Pancreas (tissue), 10 donors: ENCODE data around the gene NPIPB2. TPM values are rescaled to one million over a fixed set of nuclear protein-coding genes. Genes with fewer than 3 reads are reported as not detected.
"Not testable (repeated sequence)": the region's sequence is repeated elsewhere in the genome, so short reads cannot be mapped to it uniquely, and the experiment has no call there.

Experiments
- ATAC-seq, 4 donors: fragments of 200-7000 bp; cut with Tn5 transposase; one replicate each; pipeline versions ENCODE4 v1.8.0 to v1.9.1; 2020; ENCODE audit warnings: mild to moderate bottlenecking in 4 of 4, moderate library complexity in 4 of 4
- DNase-seq, 6 donors: peaks; one replicate each; pipeline ENCODE4 v3.0.0-alpha.2; 2020
- FAIRE-seq: peaks from 2 replicates; lab custom pipeline; 2012; peaks lifted over from hg19 to GRCh38; lab: Jason Lieb, UNC
- H3K27ac ChIP-seq, 4 donors: fragments of 200-600 bp; sonication (generic); 1 replicate in 3 of 4; 2 replicates in 1 of 4; pipeline versions ENCODE4 v1.5.0 to v1.8.0; 2020
- H3K27me3 ChIP-seq, 4 donors: fragments of 200-600 bp; one replicate each; pipeline ENCODE4 v1.8.0; 2021
- H3K36me3 ChIP-seq, 3 donors: fragments of 200-600 bp; sonication (generic) in 1 of 3; one replicate each; pipeline versions ENCODE4 v1.5.0 to v1.8.0; 2020 to 2021
- H3K4me1 ChIP-seq, 3 donors: fragments of 200-600 bp; one replicate each; pipeline ENCODE4 v1.8.0; 2021
- H3K4me3 ChIP-seq, 4 donors: fragments of 200-600 bp; sonication (generic) in 2 of 4; one replicate each; pipeline versions ENCODE4 v1.5.0 to v1.8.0; 2020 to 2021
- H3K9me3 ChIP-seq, 4 donors: fragments of 200-600 bp; one replicate each; pipeline ENCODE4 v1.8.0; 2021
- CTCF ChIP-seq, 4 donors: fragments of 200-600 bp; sonication (generic) in 3 of 4; IDR thresholded peaks; one replicate each; pipeline versions ENCODE4 v1.5.0 to v1.8.0; 2021; ENCODE audit warnings: antibody characterized with exemption in 4 of 4
- WGBS, 2 donors: extraction: QIAGEN DNeasy Blood & Tissue Kit; methylation state at CpG; one replicate each; pipeline ENCODE4 v1.1.7; 2013; 5-methylcytosine and 5-hydroxymethylcytosine counted together
- intact Hi-C, 3 donors: fragments of 100-400 bp; cut with DNase I; formaldehyde crosslinking; loops; one replicate each; pipeline versions ENCODE4 v1.11.1 to v1.14.2; 2022
- polyA plus RNA-seq, 2 donors: library from polyadenylated mRNA; stranded (reverse); fragments of 200-250 nt; gene quantifications; one replicate each; pipeline ENCODE4 v1.2.3, GENCODE V29; 2013
- total RNA-seq, 6 donors: library from RNA; stranded (reverse); fragmentation: NEBNext Ultra II Directional in 4 of 6; extraction: Animal tissue kit (Norgen Biotek cat#: 25700) in 4 of 6; gene quantifications; one replicate each; pipeline versions ENCODE4 v1.2.1 to v1.2.4, GENCODE V29; 2021 to 2023
- donor health status: healthy with polysubstance abuse.
- donor health status: DM: no; HTN: no; CAD: no; lungs with moderate emphysema.
- donor health status: DM: no; HTN: no; CAD: no.
- donor health status: control.
- donor health status: control.
- donor health status: Bipolar disorder and iron deficiency.
- donor health status: DM: yes; HTN: yes; CAD: no.
- donor health status: DM: no; HTN: no; CAD: no.
- donor health status: DM: no; HTN: no; CAD: no.
- donor health status: DM: yes; HTN: yes; CAD: no.

NPIPB2 gene
- total and polyA plus RNA-seq, 8 donors = 0.92 to 10.0 (median 4.6) TPM

- peak overlapping the region in 2 of 4 donors; percentile 48 to 50 for H3K27ac ChIP-seq
- no peaks in the 10 kb centered on the region for H3K27me3 ChIP-seq
- intact Hi-C loops = no loop called here
- FAIRE-seq (no peak), DNase-seq (peak in 1 of 6 donors; percentile 20), ATAC-seq (peak; percentile 2 to 18 (median 9))
- H3K4me3 ChIP-seq = peak overlapping the region; percentile 88 to 98 (median 96)
- H3K9me3 ChIP-seq = no peaks in the 10 kb centered on the region
- peaks cover 0 to 4% (median 0%) of the 10 kb centered on the region in 3 donors for H3K4me1 ChIP-seq
- TF ChIP-seq CTCF (IDR thresholded peaks at IDR 0.05) = no peak
- no peaks in the 10 kb centered on the region for H3K36me3 ChIP-seq
- WGBS, 2 donors = 0 to 1% methylated on average over 13 to 22 of the region's 22 CpGs
Measured at GRCh38 chr16:11976850-11977375, 35.1 kb upstream of the NPIPB2 start.

DNA sequence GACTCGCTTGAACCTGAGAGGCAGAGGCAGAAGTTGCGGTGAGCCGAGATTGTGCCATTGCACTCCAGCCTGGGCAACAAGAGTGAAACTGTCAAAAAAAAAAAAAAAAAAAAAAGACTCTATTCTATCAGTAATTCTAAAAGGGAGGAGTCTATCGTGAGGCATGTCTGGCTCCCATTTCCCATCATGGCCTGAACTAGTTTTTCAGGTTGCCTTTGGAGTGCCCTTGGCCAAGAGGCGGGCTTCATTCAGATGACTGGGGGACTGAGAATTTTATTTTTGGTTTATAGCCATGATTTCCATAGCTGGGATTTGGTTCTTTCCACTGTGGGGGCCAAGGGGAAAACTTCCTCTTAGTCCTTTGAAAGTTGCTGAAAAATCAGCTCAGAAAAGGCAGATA lies 31.2 kb upstream of the NPIPB2 start:
- intact Hi-C loops = no loop called here

GRCh38 chr16:11972128-11972527 lies 30.3 kb upstream of the NPIPB2 start:
- no peak for TF ChIP-seq CTCF (IDR thresholded peaks at IDR 0.05)
- FAIRE-seq (no peak), ATAC-seq (no peak), DNase-seq (no peak)
- peaks cover 0 to 4% (median 0%) of the 10 kb centered on the region in 3 donors for H3K4me1 ChIP-seq
- H3K27me3 ChIP-seq = no peaks in the 10 kb centered on the region
- H3K4me3 ChIP-seq = peak overlapping the region in 1 of 4 donors; percentile 1
- no peaks in the 10 kb centered on the region for H3K36me3 ChIP-seq
- WGBS, 2 donors = 68 to 72% methylated on average over 11 of the region's 11 CpGs
- intact Hi-C loops = no loop called here
- no peaks in the 10 kb centered on the region for H3K9me3 ChIP-seq
- H3K27ac ChIP-seq = no peak overlapping the region

More for the DNA sequence above, 31.2 kb upstream of the NPIPB2 start:
- no peak for FAIRE-seq
- TF ChIP-seq CTCF (IDR thresholded peaks at IDR 0.05) = no peak
- no peaks in the 10 kb centered on the region for H3K27me3 ChIP-seq
- no peak overlapping the region for H3K27ac ChIP-seq
- DNase-seq = no peak
- no peak for ATAC-seq
- no peak overlapping the region for H3K4me3 ChIP-seq
- H3K9me3 ChIP-seq = no peaks in the 10 kb centered on the region
- 79 to 86% methylated on average over 5 of the region's 5 CpGs for WGBS, 2 donors
- H3K36me3 ChIP-seq = no peaks in the 10 kb centered on the region
- peaks cover 0 to 4% (median 0%) of the 10 kb centered on the region in 3 donors for H3K4me1 ChIP-seq

DNA sequence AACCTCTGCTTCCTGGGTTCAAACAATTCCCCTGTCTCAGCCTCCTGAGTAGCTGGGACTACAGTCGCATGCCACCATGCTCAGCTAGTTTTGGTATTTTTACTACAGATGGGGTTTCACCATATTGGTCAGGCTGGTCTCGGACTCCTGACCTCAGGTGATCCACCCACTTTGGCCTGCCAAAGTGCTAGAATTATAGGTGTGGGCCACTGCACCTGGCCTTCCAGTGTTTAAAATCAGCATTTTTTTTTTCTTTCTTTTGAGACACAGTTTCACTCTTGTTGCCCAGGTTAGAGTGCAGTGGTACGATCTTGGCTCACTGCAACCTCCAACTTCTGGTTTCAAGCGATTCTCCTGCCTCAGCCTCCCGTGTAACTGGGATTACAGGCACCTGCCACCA lies 28.4 kb upstream of the NPIPB2 start:
- not testable (repeated sequence) for H3K4me1 ChIP-seq
- 94 to 96% methylated on average over 5 of the region's 5 CpGs for WGBS, 2 donors

DNA sequence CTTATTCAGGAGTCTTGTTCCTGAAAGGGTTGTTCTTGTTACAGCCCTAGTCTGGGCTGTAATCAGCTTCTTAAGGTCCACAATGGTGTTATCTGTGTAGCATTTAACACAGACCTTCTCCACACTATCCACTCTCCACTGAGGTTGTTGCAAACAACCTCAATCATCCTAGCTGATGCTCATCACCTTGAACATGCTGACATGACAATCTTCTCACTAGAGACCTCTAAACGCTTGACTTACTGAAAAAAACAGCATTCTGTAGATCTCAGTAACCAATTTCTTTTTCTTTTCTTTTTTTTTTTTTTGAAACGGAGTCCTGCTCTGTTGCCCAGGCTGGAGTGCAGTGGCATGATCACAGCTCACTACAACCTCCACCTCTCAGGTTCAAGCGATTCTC lies 26.7 kb upstream of the NPIPB2 start:
- WGBS, 2 donors = 78 to 89% methylated on average over 3 of the region's 3 CpGs
- ATAC-seq (no peak), DNase-seq (no peak), FAIRE-seq (no peak)
- H3K27ac ChIP-seq = no peak overlapping the region
- no peaks in the 10 kb centered on the region for H3K36me3 ChIP-seq
- H3K9me3 ChIP-seq = no peaks in the 10 kb centered on the region
- H3K4me3 ChIP-seq = no peak overlapping the region
- intact Hi-C loops = no loop called here
- H3K27me3 ChIP-seq = no peaks in the 10 kb centered on the region
- TF ChIP-seq CTCF (IDR thresholded peaks at IDR 0.05) = no peak
- H3K4me1 ChIP-seq = no peaks in the 10 kb centered on the region

More for the DNA sequence above, 28.4 kb upstream of the NPIPB2 start:
- H3K27ac ChIP-seq, intact Hi-C loops, FAIRE-seq, ATAC-seq, H3K4me3 ChIP-seq, H3K36me3 ChIP-seq, H3K27me3 ChIP-seq, DNase-seq, H3K9me3 ChIP-seq: not testable (repeated sequence)
